NCI-H345 treated with DMSO at 0.1 percent for 48 hours (cell line): ENCODE data around the gene TPP1.
A peak's percentile ranks its signal among the peaks of the same experiment; 100 is the strongest.

Experiments used
- DNase-seq: peaks from one replicate; lab custom pipeline; 2025; ENCODE audit not compliant: unreplicated experiment; lab: John Stamatoyannopoulos, UW

The TPP1 gene

DNA sequence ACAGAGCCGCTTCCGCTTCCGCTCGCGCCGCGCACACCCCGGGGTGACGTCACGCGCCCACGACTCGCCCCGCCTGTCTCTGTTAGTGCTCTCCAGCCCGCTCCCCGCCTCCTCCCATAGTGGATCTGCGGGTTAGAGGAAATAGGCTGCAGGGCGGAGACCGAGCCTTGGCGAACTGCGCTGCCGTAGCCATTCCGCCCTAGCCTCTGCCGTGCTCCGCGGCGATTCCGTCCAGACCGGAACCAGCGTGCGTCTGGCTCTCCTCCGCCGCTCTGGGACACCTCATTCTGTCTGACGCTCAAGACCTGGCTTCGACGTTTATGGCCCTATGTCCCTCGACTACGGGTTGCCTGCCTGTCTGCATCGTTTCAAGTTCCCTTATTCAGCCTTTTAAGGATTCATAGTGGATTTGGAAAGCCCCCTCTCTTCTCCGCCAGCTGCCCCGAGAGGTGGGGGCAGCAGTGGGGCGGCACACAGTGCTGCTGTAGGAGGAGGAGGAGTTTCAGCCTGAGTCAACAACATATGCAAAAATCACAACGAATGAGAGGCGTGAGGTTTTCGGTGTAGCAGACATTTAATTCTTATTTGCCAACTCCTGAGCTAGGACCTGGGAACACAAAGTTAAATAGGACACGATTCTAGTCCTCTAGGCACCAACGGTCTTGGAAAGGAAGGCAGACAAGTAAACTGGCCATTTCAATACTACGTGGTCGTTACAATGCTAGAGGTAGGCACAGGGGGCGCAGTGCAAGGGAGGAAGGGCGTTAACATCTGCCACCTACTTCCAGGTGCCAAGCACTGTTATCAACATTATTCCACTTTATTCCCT is 6.8 kb downstream of the TPP1 start, which contains the start of gene TAF10:
TAF10 (minus strand) TSS at position 4 of the 829 bp plus-strand sequence. CDS start 27 bp downstream, outside the sequence.
- peak; percentile 84 for DNase-seq

DNA sequence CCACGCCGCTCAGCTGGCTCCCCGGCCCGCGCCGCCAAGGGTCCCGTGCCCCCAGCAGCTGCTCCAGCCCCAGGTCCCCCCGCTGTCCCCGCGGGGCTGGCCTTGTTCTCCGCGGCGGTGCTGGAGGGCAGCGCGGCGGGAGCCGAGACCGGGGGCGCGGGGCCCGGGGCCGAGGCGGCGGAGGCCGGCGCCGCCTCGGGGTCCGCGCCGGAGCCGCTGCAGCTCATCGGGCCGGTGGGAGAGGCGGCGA is 7.3 kb downstream of the TPP1 start:
- DNase-seq, result no peak

DNA sequence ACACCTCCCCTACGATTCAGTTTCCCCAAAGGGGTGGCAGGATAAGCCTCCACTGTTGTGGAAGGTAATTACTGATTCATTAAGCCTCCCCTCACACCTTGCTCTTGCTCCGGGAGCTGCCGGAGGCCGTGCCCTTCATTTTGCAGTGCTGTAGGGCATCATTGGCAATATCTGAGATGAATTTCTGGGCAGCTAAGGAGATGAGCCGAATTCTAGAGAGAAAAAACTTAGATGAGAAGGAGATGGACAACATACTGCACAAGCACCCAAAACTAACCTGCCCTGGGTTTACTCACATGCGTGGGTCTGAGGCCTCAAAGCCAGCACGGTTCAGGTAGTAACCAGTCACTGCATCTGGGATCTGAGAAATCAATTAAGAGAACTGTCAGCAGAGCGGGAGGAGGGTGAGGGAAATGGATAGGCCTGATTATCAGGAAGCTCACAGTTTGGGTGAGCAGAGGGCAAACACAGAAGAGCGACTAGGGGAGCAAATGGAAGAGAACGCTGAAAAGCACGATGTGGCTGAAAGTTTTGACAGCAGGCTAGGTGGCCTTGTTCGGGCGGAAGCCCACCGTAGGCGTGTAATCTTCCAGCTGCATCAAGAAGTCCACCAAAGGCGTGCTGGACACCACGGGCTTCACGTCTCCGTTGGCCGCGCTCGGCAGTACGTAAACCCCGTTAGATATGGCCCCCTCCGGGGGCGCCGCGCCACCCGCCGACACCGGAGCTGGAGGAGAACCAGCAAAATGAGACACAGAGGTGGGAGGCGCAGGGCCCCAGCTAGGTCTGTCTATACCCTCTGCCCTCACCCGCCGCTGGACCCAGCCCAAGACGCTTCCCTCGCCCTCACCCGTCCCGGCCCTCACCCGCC is 7.9 kb downstream of the TPP1 start:
- no peak for DNase-seq

DNA sequence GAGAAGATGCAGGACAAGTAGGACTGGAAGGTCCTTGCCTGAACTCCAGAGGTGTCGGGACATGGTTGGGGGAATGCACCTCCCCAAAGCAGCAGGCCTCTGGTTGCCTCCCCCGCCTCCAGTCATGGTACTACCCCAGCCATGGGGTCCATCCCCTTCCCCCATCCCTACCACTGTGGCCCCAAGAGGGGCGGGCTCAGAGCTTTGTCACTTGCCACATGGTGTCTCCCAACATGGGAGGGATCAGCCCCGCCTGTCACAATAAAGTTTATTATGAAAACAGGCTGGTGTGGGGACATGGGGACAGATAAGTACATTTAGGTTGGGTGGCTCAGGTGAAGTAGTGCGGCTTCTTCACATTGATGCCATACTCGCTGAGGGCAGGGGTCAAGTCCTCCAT is 8.6 kb downstream of the TPP1 start:
- no peak for DNase-seq

DNA sequence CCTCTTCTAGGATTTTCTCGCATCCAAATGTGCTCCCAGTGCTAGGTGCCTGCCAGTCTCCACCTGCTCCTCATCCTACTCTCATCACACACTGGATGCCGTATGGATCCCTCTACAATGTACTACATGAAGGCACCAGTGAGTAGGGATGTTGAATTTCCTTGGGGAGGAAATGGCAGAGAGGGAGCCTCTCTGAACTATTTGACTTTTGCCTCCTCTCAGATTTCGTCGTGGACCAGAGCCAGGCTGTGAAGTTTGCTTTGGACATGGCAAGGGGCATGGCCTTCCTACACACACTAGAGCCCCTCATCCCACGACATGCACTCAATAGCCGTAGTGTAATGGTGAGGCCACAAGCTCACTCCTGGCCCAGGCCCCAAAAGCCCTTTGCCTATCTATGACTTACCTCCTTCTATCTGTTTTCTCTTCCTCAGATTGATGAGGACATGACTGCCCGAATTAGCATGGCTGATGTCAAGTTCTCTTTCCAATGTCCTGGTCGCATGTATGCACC is 9.7 kb downstream of the TPP1 start:
- no peak for DNase-seq

DNA sequence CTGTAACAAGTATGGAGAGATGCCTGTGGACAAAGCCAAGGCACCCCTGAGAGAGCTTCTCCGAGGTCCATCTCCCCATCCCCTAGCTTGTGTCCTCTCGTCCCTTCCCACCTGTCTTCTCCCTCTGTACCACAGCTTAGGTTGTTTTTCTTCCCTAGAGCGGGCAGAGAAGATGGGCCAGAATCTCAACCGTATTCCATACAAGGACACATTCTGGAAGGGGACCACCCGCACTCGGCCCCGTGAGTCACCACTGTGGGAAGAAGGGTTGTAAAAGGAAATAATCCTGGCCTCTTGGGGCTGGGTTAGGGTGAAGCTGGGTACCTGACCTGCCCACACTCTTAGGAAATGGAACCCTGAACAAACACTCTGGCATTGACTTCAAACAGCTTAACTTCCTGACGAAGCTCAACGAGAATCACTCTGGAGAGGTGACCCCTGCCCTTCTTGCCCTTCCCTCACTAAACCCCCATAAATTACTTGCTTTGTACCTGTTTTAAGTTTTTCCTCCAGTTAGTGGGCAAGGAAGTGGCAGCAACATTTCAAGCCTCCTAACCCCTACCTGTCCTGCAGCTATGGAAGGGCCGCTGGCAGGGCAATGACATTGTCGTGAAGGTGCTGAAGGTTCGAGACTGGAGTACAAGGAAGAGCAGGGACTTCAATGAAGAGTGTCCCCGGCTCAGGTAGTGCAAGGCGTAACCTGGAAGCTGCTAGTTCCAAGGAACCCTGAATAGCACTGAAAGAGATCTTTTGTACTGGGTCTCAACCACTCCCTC is 10.3 kb downstream of the TPP1 start:
- no peak for DNase-seq

DNA sequence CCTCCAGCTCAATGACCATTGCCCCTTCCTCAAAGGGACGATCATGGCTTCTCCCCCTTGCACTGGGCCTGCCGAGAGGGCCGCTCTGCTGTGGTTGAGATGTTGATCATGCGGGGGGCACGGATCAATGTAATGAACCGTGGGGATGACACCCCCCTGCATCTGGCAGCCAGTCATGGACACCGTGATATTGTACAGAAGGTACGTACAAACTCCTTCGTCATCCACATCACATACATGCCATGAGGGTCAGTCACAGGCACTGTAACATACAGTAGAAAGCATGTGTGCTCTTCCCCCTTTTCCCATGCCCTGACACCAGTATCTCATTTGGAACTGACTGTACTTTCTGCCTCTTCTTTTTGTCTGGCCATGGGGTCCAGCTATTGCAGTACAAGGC is 11.2 kb downstream of the TPP1 start:
- DNase-seq, result no peak

DNA sequence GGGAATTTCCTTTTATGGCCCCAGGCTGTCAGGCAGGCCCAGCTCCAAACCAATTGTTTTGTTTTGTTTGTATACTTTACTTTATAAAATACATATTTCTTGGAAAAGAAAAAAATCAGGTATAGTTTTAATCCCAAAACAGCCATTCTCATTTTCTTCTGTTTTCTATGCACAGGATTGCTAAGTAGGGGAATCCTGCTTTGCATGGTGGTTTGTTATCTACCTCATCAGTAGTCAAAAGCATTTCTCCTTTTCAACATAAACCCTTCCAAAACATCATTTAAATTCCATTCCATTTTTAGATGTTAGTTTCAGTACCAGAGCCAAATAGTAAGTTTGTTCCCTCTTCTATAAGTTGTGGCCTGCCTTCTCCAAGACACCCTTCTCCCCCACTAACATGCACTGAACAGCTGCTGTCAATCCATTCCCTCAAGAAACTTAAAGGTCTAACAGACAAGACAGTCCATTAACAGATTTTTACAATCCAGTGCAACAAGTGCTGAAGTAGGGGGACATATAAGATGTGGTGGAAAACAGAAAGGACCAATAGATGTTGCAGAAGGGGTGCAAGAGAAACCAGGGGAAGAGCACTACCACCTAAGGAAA is 11.9 kb downstream of the TPP1 start:
- DNase-seq, result no peak

DNA sequence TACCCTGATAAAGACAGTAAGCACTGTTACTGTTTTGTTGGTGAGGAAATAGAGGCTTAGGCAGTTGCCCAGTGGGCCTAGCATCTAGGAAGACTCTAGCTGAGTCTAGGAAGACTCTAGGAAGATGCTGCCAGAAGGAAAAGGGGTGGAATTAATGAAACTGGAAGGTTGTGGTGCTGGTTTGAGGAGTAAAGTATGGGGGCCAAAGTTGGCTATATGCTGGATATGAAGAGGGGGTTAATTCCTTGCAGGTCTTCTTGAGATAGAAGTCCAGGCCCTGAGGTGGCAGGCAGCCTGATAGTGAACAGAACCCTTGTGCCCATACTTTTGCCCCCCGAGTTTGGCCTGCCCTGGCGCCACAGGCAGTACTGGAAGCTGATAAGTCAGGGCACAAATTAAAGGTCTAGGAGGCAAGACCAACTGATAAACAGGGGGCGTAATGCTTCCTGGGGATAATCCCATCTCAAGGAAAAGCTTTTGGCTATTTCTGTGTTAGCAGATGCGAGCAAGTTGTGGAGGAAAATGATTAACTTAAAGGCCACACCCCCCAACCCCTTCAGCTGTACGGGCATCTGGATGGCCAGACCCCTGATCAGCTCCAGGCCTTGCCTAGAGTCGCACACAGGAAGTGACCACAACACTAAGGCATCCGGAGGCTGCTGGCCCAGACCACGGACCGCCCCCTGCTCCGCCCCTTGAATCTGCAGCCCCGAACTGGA is 12.6 kb downstream of the TPP1 start:
- no peak for DNase-seq

DNA sequence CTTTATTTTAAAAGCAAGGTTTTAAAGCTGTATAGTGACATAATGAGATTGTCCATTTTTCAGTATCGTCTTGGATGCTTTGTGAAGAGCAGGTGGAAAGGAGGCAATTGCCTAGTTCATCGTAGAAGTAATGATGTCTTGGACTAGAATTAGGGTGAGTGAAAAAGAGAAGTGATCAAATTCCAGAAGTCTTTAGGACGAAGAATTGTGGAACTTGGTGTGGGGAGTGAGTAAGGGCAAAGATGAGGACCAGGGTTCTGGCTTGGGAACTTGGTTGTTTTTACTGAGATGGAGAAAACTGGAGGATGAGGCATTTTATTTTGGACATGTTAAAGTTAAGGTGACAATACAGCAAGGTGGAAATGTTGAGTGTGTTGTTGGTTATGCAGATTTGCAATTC is 14.4 kb downstream of the TPP1 start:
- DNase-seq, result no peak

DNA sequence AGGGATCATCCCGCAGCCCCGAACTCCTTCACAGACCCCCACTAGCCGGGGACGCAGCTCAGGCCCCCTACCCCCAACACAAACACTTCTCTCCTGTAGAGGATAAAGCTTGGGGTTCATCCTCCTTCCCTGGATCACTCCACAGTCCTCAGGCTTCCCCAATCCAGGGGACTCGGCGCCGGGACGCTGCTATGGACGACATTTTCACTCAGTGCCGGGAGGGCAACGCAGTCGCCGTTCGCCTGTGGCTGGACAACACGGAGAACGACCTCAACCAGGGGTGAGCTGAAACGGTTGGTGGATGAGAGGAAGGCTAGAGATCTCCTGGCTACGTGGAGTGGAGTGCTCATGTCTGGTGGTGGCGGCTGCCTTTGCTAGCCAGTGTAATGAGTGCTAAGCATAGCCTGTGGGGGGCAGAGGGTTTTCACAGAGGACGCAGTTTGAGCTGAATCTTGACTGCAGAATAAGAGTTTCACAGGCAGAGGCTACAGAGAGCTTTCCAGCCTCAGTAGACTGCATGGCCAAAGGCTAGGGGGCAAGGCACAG is 15.1 kb downstream of the TPP1 start:
- peak; percentile 19 for DNase-seq

DNA sequence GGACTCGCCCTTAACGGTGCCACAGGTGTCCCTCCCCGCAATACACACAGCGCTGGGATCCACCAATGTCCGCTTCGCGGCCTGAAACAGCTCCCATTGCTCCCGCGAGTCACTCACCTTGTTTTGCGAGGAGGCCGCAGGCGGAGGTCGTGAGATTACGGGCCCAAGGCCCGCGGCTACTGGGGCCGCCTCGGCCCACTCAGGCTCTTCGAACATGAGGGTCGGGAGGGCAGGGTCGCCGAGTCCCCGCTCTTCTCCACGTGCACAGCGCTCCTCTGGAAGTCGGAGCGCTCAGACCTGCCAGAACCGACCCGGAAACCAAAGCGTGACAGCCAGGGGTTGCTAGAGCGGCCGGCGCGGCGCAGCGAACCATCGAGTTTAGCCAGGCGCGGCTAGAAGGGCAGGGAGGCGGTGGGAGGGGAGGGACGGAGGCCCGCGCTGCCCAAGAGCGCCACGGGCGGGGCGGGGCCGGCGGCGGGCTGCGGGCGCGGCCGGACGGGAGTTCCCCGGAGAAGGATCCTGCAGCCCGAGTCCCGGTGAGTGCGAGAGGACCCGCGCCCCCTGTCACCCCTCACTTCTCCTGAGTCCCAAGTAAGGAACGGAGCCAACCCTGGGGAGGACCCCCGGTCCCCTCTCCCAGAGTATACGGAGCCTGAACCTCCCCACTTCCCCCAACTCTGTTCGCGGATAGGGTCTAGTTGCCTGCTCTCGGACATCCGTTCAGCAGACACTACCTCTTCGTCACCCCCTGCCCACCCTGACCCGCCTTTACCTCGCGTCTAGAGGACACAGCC is 15.7 kb downstream of the TPP1 start, which contains the start of the genes ILK and RRP8:
ILK (plus strand) TSS at position 488 of the 794 bp plus-strand sequence. CDS start 498 bp downstream, outside the sequence.
RRP8 (minus strand) TSS at position 330 of the 794 bp plus-strand sequence; CDS start at position 216, 114 bp downstream.
- peak; percentile 59 for DNase-seq

DNA sequence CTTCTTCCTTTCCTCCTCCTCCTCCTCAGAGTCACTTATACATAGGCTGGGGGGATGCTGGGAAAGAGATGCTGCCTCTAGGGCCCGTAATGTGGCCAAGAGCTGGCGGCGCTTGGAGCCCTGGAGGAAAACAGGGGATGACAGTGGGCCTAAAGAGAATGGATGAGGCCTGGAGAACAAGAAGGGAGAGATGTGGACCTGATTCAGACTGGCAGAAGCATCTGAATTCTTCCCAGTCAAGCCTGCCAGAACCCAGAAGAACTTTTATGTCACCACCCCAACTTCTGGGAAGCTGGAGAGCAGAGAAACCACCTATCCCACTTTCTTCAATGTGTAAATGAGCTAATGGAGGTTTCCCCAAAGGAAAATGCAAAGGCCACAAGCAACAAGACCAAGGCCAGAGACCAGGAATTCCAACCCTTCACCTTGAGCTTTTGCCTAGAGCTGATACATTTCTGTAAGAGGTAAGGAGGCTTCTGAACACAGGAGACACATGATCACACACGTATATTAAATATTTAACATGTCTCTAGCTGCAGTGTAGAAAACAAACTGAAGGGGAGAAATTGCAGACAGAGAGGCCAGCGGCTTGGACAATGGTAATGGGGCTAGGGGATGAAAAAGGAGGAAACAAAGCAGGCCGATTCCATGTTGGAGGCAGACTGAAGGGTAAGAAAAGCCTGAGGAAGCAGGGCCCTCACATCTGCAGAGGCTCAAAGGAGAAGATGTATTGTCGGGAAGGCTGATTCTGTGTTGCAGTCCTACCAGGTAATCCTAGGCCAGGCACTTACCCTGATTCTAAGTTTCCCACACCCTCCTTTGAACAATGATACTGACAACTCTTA is 16.9 kb downstream of the TPP1 start:
- DNase-seq, result no peak

DNA sequence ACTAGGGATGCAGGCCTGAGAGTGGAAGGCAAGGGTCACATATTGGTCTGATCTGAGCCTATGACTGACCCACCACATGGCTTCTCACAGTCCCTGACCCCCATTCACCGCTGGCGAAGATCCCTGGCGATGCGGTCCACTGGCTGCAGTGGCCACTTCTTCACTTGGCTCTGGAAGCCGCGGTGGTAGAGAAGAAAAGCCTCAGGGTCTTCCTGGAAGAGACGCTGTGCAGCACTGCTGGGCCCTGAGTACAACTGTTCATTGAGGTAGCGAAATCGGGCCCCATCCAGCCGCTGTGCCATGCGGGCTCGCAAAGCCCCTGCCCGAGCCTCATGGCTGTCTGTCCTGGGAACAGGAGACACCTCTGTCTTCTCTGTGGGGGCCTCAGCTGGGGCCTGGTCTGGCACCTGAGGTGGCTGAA is 18.2 kb downstream of the TPP1 start:
- DNase-seq, result no peak

DNA sequence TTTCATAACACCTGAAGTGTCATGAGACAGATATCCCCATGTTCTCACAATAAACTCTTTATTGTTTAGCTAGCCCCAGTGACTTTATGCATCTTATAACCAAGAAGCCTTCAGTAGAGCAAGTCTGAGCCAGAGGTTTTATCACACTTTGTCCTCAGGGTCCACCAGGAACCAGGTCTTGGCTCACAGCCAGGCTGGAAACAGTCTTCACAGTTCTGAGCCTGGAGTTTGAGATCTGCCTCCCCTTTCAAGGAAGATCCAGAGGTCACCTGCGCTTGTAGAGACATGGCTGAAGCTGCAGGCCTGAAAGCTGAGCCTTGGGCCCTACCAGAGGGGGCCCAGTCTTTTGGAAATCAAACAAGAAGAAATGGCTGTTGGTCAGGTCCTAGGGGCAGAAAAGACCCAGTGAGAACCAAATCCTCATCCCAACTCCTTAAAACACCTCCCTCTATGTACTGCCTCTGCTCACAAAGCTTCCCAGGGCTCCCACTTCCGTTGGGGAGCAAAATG is 19.3 kb downstream of the TPP1 start:
- no peak for DNase-seq

DNA sequence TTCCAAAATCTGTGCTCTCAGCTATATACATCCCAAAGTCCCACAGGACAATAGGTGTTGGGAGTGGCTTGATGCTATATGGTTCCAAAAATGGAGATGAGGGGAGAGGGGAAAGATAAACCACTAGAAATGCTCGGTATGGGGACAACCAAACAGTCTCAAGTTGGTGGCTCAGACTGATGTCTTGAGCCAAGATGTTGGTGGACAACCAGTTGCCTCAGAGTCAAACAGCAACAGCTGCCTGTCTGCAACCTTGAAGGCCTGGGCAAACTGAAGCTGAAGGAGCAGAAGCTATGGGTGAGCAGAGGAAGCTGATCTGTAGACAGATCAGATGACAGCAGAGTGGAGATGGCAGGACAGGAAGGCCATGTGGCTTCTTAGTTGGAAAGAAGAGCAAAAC is 19.8 kb downstream of the TPP1 start:
- DNase-seq, result no peak

DNA sequence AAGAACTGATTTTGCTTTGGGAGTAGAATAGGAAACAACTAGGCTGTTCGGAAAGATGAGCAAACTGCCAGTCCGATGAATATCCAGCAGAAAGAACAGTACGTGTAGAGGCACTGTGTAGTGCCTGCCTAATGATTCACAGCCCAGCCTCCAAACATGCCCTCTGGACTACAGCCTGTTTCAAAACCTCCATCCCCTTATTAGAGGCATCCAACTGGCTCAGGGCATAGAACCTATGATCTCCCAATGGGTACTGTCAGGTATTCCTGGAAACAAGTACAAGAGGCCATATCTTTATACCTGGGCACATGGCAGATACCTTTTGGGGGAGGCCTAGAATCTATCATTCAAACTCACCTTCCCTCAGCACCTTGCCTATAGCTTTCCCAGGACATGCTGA is 20.7 kb downstream of the TPP1 start:
- no peak for DNase-seq
